ENCODE measurements around the gene TLE3. TPM values are rescaled to one million over a fixed set of nuclear protein-coding genes. Genes with fewer than 3 reads are reported as not detected.
A peak's percentile ranks its signal among the peaks of the same experiment; 100 is the strongest.

TLE3 gene
- total RNA-seq, 1 donor from 2014 or later = 14.1 TPM

- DNase-seq (ENCODE audit: missing footprints) = no peak
- no peak for ATAC-seq
- intact Hi-C loops (cut with DNase I) = no loop called here
These were observed 91.2 kb downstream of the TLE3 start for GRCh38 chr15:70006259-70007147.

GRCh38 chr15:70004826-70005225 lies 92.9 kb downstream of the TLE3 start:
- intact Hi-C loops (cut with DNase I) = no loop called here
- DNase-seq (ENCODE audit: missing footprints) (no peak), ATAC-seq (no peak)

- DNase-seq (ENCODE audit: missing footprints) (no peak), ATAC-seq (no peak)
- intact Hi-C loops (cut with DNase I) = no loop called here
These were observed 94.8 kb downstream of the TLE3 start for GRCh38 chr15:70002897-70003296.

GRCh38 chr15:70001859-70002258 lies 95.9 kb downstream of the TLE3 start:
- DNase-seq (ENCODE audit: missing footprints) = no peak
- intact Hi-C loops (cut with DNase I) = no loop called here
- ATAC-seq = no peak

GRCh38 chr15:69999392-70000085 lies 98.2 kb downstream of the TLE3 start:
- no peak for ATAC-seq
- intact Hi-C loops (cut with DNase I) = no loop called here
- DNase-seq (ENCODE audit: missing footprints) = no peak

GRCh38 chr15:69998541-69999391 lies 99.0 kb downstream of the TLE3 start:
- DNase-seq (ENCODE audit: missing footprints) (no peak), ATAC-seq (no peak)
- intact Hi-C loops (cut with DNase I) = no loop called here

- ATAC-seq (peak; percentile 71), DNase-seq (ENCODE audit: missing footprints) (peak; percentile 81)
- intact Hi-C loops (cut with DNase I) = no loop called here
These were observed 99.9 kb downstream of the TLE3 start for GRCh38 chr15:69997813-69998212.

Small RNA genes lying within 50 kb of the gene (microRNA-seq; reads per million reads assigned to microRNA genes)
- 14.5 reads per million, percentile 29 among the genes with 10 or more reads in this experiment for gene MIR629
